CD4-positive, alpha-beta T cell treated with Interleukin-4 for 1 hour (primary cell): ENCODE measurements around the gene CNTNAP3.
"Not testable (repeated sequence)": the region's sequence is repeated elsewhere in the genome, so short reads cannot be mapped to it uniquely, and the experiment has no call there.

Source experiments
- DNase-seq, 2 donors: peaks; one replicate each; pipeline ENCODE4 v3.0.0-alpha.2; 2020 to 2022

CNTNAP3 gene

DNA sequence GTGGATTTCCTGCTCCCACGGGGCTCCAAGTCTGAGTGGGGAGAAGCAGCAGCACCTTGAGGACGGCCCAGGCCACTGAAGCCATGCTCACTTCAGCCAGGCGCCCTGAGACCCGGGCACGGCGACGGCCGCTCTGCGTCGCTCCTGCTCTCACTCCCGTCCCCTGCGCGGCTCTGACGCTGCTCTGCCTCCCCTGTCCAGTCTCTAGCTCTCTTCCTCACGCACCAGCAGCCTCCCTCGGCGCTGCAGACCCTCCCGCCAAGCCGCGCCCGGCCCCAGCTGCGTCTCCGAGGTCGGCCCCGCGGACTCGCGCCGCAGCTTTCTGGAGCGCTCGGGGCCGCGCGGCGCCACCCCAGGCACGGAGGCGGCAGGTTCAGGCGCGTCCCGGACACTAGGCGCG is at the start of gene CNTNAP3:
TSS of gene CNTNAP3 (minus strand) at position 188 of the 400 bp plus-strand sequence. CDS start at position 85, 103 bp downstream.
- DNase-seq: not testable (repeated sequence)

DNA sequence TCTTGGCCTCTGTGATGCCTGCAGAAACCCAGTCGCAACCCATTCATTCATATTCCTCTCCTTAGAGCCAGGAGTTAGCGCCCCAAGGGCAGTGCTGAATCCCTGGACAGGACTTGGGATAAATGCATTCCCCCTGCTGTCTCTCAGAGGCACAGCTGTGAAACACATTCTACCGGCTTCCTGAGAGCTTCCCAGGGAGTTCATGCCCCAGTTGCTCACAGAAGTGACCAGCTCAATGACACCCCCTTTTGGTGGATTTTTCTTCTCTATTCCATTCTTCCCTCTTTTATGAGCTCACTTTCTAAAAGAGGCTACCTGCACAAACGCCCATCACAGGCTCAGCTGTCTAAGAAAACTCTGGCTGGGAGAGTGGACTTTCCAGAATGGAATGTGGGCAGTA is 8.0 kb downstream of the CNTNAP3 start:
- DNase-seq: not testable (repeated sequence)

DNA sequence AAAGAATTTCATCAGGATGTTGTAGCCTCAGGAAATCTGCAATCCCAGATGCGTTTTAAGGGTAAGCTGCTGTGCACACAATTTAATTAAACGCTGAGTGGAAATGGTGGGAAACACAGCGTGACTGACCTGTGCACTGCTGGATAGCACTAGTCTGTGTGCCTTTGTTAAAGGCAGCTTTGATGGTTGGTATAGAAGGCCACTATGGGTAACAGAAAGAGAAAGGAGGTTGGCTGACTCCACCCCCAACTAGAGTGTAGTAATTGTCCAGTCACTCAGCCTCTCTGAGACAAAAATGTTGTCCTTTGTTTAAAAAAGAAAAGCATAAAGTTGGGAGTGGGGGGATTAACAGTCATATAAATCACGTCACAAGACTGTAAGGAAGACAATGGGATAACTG is 45.5 kb downstream of the CNTNAP3 start:
- not testable (repeated sequence) for DNase-seq

DNA sequence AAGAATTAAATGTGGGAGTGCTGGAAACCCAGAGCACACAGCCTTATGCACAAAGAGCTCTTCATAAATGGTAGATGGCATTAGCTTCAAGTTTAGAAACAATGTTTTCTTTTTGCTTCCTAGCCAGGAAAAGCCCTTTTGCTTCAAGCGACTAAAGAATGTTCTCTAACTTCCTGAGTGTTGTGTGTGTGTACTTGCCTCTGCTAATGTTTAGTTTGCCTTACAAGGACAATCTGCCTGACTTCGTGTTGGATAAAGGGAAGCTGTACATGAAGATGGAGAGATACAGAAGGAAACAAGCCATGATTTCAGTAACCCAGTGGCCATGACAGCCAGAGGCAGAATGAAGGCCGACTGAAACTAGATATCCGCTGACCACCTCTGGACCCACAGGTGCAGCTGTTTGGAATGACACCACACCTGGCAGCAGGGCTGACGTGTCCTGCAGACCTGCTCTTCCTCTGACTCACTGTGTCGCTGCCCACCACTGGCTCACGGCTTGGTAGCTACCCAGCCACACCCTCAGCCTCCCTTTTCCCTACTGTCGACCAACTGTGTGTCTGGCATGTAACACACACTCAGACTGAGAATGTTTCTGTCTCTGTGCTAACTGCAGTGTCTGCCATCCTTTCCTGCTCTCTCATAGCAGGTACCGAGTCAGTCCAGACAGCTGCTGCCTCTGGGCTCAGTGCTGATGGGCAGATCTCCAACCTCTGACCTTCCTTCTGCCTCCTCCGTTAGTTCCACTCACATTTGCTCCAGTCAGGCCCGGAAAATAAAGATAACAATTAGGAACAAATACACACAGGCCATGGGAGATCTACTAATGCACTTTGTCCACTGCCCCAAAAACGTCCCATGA is 55.6 kb downstream of the CNTNAP3 start:
- DNase-seq: not testable (repeated sequence)

DNA sequence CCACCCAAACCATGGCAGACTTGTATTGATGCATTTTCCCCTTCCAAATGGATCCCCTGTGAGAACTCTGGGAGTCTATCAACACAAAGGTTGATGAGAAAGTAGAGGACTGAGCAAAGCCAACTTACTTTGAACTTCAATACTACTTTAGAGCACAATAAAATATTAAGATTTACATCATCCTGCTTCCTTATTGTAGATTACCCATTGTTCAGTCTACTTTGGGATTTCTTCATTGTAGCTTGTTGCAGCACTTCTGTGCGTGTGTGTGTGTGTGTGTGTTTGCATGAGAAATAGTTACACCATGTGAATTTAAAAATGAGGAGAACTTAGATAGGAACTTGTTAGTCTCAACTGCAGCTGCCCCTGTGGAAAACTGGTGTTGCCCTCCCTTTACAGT is 72.0 kb downstream of the CNTNAP3 start:
- DNase-seq: not testable (repeated sequence)

DNA sequence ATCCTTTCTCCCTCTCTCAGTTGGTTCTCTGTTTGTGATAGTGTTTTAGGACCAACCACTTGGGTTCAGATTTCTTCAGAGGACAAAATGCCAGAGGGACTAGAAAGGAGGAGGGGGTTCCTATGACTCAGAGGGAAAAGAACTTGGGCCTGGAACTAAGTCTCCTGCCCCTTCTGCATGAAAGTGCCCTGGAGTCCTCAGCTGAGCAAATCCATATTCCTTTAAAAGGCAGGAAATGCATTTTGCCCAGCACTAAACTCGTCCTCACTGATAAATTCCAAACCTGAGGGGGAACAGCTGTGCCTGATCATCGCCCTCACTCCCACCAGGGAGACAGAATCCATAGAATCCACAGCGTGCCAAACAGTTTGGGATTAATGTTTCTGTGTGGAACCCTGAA is 78.2 kb downstream of the CNTNAP3 start:
- DNase-seq: not testable (repeated sequence)

DNA sequence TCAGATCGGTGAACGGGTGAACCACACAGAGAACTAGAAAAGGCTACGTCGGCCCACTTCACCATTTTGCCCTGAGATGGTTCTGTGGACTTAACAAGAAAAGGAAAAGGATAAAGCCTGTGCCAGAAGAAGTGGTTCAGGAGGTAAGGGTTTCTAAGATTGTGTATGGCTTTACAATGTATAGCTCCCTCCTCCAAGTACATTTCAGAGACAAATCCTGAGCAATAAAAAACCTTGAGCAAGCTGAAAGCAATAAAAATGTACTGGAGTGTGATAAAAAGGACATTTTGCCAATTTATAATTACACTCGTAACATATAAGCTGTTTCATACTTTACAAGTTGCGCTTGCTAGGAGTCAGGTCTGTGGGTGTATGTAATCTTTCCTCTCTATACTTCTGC is 81.3 kb downstream of the CNTNAP3 start:
- DNase-seq: not testable (repeated sequence)

DNA sequence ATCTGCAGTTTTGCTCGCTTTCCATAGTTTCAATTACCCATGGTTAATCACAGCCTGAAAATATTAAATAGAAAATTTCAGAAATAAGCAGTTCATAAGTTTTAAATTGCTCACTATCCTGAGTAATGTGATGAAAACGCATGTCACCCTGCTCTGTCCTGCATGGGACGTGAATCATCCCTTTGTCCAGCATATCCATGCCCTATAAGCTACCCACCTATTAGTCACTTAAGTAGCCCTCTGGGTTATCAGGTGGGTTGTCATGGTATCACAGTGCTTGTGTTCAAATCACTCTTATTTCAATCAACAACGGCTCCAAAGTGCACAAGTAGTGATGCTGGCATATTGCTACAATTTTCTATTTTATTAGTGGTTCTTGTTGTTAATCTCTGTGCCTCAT is 82.1 kb downstream of the CNTNAP3 start:
- not testable (repeated sequence) for DNase-seq

DNA sequence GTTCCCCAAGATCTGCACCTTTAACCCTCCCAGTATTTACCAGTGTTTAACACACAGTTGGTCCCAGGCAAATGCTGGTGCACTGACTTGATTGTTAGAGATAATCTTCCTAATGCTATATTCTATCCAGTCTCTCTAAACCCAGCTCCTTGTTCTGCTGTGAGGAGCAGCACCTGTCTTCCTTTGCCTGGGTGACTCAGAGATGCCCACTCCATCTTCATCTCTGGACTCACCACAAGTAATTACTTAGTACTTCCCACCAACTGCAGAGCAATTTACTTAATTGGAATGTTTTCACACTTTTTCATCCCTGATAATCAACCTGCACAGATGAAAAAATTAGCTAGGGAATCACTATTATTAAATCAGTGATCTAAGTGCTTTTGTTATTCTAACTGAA is 87.6 kb downstream of the CNTNAP3 start:
- not testable (repeated sequence) for DNase-seq

DNA sequence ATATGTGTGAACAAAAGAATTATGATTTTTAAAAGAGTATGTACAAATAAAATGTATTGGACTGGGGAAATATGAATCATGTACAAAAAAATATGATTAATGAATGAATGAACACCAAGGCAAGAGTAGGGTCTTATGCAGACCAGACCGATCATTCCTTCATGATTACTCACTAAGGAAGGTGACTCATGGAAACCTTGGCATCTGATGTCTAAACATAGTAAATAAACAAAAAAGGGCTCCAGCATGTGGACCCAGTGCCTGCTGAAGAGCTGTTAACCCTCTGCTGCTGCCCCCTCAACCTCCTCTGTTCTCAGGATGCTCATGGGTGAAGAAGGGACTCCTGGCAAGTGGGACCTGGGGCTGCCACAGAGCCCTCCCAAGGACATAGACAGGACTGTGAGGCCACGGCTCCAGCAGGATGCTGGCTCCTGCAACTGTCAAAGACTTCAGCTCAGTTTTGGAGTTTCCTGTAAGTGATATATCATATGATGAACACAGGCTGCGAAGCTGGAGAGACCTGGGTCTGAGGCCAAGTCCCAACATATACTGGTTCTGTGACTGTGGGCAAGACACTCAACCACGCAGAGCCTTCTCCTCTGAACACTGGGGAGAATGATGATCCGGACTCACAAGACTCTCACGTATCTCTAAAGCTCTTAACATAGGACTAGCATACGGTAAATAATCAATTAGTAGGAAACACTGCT is 89.8 kb downstream of the CNTNAP3 start:
- not testable (repeated sequence) for DNase-seq

DNA sequence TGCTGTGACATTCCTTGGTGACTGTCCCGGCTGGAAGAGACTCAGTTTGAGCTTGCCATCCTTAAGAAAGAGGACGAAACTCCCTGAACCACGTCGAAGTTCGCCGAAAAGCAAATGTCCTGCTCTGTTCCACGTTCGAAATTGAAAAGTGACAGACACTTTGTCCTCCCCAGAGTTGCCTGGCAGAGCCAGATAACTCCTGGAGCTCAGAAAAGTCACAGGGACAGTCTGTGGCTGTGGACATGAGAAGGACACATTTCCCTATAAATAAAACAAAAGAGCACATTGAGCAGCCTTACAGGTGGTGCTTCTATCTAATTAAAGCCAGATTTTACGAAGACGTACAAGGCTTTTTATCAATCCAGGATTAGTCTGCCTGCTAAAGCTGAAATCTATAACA is 116.6 kb downstream of the CNTNAP3 start:
- not testable (repeated sequence) for DNase-seq

DNA sequence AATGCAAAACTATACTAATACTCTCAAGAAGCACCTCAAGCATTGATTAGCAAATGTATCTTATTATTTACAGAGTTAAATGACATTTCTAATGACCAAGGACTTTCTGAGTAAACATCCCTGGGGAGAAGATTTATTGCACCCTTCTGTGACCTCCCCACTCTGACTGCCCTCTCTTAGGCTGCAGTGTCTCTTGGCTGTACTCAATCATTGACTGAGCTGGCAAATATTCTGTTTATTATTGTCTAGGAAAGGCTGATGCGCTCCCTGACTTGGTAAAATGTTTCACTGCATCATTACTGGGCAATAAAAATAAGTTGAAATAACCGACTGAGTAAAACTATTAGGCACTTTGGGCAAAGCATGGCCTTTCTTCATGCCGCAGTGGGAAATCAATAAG is 130.3 kb downstream of the CNTNAP3 start:
- DNase-seq: not testable (repeated sequence)

DNA sequence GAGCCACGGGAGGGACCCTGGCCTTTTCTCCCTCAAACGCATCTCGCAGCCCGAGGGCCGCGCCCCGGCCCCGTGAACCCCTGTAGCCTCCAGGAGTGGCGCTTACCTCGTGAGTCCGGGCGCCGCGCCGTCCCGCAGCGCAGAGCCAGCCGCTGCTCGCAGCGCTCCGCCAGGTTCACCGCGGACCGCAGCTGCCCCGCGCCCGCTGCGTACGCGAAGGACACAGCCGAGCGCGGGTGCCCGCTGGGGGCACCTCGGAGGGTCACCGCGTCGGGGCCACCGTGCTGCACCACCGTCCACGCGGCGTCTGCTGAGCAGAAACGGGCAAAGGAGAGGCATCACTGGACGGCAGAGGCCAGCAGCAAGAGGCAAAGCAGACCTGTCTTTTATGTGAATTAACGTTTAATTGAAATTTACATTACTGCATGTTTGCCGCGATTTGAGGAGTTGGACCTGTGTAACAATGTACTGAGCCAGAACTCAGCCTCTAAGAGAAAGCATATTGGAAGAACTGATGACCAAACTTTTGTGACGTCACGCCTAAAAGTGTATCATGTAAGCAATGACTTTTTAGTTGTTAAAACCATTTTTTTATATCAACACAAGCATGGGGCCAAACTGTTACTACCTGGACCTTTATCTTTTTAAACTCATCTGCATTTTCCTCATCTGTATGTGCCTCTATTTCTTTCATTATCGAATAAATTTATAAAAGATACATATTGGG is 155.0 kb downstream of the CNTNAP3 start:
- DNase-seq: not testable (repeated sequence)

DNA sequence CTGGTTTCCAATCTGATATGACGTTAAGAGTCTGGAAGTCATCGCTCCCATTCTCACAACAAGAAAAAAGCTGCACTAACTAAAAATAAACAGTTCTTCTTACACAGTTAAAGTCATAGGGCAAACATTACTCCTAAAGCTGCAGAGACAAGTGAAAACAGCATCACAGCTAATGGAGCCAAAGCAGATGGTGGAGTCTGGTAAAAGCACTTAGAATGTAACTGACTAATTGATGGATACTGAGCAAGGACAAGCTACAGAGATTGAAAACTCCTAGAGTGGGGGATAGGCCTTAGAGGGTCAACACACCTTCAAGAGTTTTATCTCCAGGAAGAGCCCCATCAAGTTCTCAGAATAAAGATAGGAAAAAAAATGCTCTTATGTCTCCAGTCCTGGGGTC is 166.6 kb downstream of the CNTNAP3 start:
- not testable (repeated sequence) for DNase-seq

DNA sequence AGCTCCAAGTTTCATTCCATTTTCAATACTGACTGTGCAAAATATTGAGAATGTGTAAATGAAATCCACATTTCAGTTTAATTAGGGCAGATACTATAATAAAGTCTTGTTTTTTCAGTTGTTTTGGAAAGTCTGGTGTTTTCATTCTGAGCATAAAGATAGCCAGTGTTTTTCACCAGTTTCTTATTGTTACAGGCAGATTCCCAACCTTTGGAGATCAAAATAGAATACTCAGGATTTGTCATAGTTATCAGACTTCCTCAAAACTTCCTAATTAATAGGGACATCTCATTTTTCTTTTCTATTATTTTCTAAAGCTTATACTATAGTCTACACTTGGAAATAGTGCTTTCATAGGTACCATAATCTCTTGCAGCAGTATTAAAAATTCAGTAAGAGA is 176.2 kb downstream of the CNTNAP3 start:
- DNase-seq: not testable (repeated sequence)

DNA sequence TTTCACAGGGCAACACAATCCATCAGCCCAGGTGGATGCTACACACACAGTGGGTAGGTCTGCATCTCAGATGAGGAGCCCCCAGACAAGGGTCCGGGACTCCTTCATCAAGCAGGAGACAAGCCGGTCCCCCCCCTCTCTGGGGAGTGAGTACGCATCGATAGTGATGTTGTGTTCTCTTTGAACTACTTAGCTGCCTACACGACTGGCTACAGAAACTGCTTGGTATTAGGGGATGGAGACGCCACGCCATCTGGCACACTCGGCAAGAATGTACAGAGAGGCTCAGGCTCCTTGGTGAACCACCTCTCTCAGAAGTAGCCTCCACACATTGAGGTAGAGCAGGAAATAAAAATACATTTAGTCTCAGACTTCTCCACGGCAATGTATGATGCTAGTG is 179.8 kb downstream of the CNTNAP3 start:
- no peak for DNase-seq

DNA sequence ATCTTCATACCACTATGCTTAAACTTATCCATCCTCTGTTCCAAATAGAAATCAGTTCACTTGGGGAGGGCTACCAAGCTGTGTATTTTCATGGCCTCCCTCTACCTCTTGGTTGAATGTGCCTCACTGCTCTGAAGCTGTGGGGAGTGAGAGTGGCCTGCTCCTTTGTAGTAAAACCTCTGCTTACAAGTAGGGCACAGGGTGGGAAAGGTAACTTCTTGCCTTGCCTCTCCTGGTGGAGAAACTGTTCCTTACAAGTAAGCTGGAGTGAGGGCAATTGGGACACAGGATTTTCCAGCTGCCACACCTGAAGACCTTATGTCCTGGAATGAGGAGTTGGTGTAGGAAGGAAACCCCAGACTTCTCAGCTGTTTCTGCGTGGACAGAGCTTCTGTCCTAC is 190.8 kb downstream of the CNTNAP3 start:
- not testable (repeated sequence) for DNase-seq

DNA sequence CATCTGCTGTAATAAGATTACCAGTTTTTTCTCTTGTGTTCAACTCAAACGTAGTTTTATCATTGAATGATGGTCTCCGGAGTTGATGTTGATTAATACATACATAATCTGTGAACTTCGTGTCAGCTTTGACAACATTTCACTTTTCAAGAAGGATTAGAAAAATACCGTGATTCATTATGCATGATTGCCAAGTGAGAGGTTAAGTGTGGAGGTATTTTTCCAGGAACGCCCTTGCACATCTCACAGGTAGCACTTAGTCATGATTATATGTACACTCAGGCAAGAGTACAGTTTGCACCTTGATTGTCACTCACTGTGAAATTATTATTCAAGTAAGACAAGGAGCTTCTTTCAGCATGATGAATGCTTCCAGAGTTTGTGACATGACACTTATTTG is 202.7 kb downstream of the CNTNAP3 start:
- DNase-seq: not testable (repeated sequence)

DNA sequence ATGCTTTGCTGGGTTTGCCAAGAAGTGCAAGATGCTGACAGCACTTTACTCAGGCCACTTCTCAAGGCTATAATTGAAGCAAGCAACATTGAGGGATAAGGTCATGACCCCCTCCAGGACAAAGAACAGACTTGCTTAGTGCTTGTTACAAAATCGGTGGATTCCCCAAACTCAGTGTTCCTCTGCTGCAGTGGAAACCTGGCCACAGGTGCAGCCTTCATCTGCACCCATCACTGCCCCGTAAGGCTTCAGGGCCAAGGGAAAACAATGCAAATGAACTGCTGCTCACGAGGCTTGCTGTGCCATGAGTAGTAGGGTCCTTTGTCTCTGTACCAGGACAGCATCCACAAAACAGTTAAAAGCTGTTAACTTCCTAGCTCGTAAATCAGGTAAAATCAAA is 205.4 kb downstream of the CNTNAP3 start:
- DNase-seq: not testable (repeated sequence)

DNA sequence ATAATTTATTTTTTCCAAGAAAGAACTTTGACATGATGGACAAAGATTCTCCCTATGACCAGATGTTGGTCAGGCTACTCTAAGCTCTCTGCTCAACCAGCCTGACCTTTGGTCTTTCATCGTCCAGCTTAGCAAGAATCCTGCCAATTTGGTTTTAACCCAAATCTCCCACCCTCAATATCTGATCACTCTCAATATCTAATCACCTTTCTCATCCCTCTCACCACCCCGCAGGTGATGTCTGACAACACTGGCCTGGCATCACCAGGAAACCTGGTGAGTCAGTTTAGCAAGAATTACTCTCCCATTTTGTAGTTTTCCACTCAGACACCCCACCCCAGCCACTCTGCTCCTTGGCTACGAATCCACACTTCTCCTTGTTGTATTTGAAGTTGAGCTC is 207.9 kb downstream of the CNTNAP3 start:
- DNase-seq: not testable (repeated sequence)

DNA sequence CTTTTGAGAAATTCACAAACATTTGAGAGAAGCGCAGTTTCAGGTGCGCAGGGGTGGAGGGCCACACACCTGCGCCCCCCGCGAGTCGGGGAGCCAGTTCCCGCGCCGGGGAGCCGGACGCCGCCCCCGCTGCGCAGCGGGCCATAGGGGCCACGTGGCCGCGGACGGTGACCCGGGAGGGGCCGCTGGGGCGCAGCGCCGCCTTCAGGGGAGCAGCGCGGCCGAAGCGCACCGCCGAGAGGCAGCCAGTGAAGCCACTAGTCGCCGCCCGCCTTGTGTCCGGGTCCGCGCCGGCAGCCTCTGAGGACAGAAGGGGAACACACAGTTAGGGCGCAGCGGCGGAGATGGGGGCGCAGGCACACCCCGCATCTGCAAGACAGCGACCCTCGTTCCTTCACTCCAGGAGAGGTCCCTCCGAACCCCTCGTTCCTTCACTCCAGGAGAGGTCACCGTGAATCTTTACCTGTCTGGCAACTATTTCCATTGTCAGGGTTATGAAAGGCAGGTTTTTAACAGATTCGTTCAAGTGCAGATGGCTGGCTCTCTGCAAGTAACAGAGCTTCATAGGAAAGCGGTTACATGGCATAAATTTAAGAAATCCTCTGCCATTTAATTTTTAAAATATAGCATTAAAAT is 209.2 kb downstream of the CNTNAP3 start:
- DNase-seq: not testable (repeated sequence)

DNA sequence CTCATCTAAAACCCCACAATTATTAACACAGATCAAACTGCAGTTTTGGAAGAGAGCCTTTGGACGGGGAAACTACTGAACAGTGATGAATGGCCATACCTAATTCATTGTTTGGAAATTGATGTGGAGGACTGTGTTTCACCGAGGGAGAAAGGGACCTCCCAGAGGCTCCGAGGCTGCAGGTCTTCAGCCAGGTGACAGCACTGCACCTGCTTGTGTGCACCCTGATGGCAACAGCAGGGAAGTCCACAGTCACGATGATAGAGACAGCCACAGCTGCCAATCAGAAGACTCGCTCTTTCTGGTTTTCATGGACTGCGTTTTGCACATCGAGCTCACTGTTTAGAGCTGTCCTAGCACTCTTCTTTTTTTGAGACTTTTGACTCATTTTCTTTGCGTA is 214.4 kb downstream of the CNTNAP3 start:
- not testable (repeated sequence) for DNase-seq

DNA sequence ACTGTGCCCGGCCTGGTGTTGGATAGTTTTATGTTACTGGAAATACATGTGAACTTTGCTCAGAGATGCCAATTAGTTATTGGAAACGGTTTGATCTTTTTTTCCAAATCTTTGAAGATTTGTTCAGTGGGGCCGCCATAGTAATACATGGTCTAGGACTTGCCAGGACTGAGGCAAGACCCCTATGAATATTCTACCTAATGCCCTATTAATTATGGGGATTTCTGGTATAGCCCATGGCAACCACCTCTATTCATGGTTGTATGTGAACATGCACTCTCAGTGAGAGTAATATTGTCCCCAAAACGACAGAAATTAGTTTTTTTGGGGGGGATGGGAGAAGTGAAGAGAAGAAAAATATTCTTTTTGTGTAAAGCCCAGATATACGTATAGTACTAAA is 220.3 kb downstream of the CNTNAP3 start:
- not testable (repeated sequence) for DNase-seq
